Activated gamma-delta T cell treated with Interleukin-2 at 50 U/mL for 16 hours (primary cell): ENCODE results near the gene ANKZF1.
"Not testable (repeated sequence)": the region's sequence is repeated elsewhere in the genome, so short reads cannot be mapped to it uniquely, and the experiment has no call there.

Experiments used
- DNase-seq: peaks from one replicate; pipeline ENCODE4 v3.0.0-alpha.2; 2020

ANKZF1 gene, protein sequence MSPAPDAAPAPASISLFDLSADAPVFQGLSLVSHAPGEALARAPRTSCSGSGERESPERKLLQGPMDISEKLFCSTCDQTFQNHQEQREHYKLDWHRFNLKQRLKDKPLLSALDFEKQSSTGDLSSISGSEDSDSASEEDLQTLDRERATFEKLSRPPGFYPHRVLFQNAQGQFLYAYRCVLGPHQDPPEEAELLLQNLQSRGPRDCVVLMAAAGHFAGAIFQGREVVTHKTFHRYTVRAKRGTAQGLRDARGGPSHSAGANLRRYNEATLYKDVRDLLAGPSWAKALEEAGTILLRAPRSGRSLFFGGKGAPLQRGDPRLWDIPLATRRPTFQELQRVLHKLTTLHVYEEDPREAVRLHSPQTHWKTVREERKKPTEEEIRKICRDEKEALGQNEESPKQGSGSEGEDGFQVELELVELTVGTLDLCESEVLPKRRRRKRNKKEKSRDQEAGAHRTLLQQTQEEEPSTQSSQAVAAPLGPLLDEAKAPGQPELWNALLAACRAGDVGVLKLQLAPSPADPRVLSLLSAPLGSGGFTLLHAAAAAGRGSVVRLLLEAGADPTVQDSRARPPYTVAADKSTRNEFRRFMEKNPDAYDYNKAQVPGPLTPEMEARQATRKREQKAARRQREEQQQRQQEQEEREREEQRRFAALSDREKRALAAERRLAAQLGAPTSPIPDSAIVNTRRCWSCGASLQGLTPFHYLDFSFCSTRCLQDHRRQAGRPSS

GRCh38 chr2:219229305-219230058 is at the start of gene ANKZF1, which contains the start of gene ATG9A:
TSS of gene ANKZF1 (plus strand) at chr2:219229806. CDS start at chr2:219230258, 452 bp downstream.
TSS of gene ATG9A (minus strand) at chr2:219229636. CDS start at chr2:219228024, 1,612 bp downstream.
- peak; percentile 98 for DNase-seq

DNA sequence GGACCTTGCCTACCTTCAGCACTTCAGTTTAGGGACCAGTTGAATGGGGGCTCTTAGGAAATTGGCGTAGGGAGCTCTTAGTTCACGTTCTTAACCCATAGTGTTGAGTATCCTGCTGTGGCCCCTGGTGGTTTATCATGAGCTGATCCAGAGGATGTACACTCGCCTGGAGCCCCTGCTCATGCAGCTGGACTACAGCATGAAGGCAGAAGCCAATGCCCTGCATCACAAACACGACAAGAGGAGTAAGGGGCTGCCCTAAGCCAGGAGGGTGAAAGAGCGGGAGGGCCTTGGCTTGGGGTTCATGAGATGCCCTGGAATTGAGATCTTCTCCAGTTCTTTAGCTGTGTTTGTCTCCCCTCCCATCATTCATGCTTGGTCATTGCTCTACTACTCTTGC is 48.6 kb upstream of the ANKZF1 start:
- DNase-seq = no peak

DNA sequence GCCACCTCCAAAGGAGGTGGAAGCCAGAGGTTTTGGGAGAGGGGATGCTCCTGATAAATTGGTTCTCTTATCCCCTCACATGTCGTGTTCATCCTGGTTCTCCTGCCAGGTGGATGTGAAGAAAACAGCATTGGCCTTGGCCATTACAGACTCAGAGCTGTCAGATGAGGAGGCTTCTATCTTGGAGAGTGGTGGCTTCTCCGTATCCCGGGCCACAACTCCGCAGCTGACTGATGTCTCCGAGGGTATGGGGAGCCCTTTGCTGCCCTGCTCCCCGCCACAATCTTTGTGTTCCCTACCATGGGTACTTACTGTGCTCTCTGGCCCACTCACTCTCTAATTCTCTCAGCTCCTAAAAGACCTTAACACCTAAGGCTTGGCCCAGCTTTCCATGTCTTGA is 48.1 kb upstream of the ANKZF1 start:
- DNase-seq = no peak

DNA sequence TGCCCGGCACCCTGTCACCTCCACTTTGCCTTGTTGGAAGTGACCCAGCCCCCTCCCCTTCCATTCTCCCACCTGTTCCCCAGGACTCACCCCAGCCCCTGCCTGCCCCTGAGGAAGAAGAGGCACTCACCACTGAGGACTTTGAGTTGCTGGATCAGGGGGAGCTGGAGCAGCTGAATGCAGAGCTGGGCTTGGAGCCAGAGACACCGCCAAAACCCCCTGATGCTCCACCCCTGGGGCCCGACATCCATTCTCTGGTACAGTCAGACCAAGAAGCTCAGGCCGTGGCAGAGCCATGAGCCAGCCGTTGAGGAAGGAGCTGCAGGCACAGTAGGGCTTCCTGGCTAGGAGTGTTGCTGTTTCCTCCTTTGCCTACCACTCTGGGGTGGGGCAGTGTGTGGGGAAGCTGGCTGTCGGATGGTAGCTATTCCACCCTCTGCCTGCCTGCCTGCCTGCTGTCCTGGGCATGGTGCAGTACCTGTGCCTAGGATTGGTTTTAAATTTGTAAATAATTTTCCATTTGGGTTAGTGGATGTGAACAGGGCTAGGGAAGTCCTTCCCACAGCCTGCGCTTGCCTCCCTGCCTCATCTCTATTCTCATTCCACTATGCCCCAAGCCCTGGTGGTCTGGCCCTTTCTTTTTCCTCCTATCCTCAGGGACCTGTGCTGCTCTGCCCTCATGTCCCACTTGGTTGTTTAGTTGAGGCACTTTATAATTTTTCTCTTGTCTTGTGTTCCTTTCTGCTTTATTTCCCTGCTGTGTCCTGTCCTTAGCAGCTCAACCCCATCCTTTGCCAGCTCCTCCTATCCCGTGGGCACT is 47.1 kb upstream of the ANKZF1 start:
- DNase-seq = no peak

GRCh38 chr2:219183151-219183772 is 46.3 kb upstream of the ANKZF1 start:
- no peak for DNase-seq

DNA sequence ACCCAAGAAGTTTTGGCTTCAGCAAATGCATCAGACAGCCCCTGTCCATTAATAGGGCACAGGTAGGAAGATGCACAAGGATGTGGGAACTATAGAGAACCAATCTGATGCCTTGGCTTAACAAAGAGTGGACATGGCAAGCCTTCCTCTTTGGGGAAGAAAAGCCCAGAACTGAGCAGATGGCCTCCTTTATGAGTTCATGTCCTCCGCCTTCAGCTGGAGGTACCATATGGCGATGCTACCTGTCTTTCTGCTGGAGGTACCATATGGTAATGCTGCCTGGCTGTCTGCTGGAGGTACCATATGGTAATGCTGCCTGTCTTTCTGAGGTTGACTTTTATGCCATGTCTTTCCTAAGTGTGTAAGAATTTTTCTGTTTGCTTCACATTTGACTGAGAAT is 45.5 kb upstream of the ANKZF1 start:
- DNase-seq = no peak

DNA sequence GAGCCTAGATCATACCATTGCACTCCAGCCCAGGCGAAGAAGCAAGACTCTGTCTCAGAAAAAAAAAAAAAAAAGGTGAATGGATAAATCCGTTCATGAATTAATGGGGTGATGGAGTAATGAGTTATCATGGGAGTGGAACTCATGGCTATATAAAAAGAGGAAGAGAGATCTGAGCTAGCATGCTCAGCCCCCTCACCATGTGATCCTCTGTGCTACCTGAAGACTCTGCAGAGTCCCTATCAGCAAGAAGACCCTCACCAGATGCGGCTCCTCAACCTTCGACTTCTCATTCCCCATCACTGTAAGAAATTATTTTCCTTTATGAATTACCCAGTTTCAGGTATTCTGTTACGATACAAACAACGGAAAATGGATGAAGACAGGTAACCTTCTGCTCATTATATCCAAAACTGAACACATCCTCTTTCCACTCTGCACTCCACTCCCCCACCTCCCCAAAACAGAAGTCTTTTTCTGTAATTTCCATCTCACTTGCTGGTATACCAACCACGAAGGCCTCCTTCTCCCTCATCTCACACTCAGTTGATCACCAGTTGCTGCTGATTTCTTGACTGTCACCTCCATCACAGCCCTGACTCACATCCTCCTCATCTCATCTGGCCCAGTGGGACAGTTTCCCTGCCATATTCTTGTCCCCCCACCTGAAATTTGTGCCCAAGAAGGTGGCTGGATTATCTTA is 42.7 kb upstream of the ANKZF1 start:
- DNase-seq = no peak

DNA sequence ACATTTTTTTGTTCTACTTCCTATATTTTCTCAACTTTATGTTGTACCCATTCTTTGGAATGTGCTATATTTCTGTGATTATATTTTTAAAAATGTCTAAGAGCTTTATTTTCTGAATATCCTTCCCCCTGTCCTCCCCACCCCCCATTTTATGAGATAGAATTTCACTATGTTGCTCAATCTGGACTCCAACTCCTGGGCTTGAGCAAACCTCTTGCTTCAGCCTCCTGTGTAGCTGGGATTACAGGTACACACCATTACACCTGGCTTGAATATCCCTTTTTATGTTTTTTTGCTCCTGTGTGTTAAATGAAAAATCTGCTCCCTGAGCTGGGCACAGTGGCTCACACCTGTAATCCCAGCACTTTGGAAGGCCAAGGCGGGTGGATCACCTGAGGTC is 32.2 kb upstream of the ANKZF1 start:
- no peak for DNase-seq

GRCh38 chr2:219198974-219199373 is 30.6 kb upstream of the ANKZF1 start:
- DNase-seq = no peak

DNA sequence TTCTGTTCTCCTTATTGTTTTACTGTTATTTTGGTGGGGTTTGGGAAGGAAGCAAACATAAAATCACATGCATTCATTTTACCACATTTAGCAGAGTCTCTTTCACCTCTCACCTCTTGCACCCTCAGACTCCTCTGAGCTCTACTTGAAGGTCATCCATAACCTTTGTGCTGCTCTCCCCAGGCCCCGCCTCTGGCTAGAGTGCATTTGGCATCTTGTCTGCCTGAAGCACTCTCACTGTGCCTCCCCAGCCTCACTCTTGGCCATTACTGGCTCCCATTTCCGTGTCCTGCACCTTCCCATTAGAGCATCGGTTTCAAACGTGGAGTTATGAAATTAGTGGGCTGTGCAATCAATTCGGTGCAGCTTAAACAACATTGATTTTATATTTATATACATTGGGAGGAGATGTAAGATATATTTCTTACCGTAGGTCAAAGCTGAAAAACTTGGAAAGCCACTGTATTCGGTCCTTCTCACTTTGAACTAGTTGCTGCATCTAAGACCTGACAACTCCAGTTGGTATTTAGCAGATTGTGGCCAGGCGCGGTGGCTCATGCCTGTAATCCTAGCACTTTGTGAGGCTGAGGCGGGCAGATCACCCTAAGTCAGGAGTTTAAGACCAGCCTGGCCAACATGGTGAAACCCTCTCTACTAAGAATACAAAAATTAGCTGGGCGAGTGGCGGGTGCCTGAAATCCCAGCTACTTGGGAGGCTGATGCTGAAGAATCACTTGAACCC is 30.0 kb upstream of the ANKZF1 start:
- DNase-seq = no peak

DNA sequence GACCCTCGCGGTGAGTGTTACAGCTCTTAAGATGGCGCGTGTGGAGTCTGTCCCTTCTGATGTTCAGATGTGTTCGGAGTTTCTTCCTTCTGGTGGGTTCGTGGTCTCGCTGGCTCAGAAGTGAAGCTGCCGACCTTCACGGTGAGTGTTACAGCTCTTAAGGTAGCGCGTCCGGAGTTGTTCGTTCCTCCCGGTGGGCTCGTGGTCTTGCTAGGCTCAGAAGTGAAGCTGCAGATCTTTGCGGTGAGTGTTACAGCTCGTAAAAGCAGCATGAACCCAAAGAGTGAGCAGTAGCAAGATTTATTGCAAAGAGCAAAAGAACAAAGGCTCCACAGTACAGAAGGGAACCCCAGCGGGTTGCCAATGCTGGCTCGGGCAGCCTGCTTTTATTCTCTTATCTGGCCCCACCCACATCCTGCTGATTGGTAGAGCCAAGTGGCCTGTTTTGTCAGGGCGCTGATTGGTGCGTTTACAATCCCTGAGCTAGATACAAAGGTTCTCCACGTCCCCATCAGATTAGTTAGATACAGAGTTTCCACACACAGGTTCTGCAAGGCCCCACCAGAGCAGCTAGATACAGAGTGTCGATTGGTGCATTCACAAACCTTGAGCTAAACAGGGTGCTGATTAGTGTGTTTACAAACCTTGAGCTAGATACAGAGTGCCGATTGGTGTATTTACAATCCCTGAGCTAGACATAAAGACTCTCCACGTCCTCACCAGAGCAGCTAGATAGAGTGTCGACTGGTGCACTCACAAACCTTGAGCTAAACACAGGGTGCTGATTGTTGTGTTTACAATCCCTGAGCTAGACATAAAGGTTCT is 28.9 kb upstream of the ANKZF1 start:
- DNase-seq = peak; percentile 41

GRCh38 chr2:219201331-219201730 is 28.3 kb upstream of the ANKZF1 start:
- DNase-seq = not testable (repeated sequence)

DNA sequence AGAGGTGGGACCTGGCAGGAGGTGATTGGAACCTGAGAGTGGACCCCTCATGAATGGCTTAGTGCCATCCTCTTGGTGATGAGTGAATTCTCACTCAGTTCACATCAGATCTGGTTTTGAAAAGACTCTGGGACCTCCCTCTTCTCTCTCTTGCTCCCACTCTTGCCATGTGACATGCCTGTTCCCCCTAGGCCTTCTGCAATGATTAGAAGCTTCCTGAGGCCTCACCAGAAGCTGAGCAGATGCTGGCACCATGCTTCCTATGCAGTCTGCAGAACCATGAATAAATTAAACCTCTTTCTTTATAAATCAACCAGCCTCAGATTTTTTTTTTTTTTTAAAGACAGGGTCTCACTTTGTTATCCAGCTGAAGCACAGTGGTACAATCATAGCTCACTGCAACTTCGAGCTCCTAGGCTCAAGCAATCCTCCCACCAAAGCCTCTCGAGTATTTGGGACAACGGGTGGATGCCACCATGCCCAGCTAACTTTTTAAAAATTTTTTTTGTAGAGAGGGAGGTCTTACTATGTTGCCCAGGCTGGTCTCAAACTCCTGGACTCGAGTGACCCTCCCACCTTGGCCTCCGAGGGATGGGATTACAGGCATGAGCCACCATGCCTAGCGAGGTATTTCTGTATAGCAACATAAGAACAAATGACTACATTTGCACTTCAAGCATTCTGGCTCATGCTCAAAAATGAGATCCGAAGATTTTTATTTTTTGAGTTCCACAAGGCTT is 25.0 kb upstream of the ANKZF1 start:
- DNase-seq = no peak

DNA sequence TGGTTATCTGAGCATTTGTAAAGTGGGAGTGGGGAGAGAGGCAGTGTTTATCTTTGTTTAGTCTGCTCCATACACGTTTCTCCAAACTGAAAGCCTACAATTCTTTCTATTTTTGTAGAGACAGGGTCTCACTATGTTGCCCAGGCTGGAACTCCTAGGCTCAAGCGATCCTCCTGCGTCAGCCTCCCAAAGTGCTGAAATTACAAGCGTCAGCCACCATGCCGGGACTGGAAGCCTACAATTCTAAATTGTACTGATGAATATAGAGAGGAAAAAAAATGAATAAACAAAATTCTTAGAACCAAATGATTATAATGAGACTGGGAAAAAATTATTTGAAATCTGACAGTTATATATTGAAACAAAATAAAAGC is 24.5 kb upstream of the ANKZF1 start:
- DNase-seq = no peak

DNA sequence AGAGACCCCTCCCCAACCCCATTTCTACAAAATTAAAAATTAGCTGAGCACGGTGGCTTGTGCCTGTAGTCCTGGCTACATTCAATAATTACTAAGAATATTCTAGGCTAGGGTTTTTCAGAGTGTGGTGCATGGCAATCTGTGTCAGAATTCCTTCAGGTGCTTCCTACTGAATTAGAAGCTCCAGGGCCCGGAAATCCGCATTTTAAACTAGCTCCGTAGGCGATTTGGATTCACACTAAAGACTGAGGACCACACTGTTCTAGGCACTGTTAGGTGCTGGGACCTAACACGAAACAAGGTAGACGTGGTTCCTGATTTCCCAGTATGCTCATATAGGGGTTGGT is 23.7 kb upstream of the ANKZF1 start:
- no peak for DNase-seq

GRCh38 chr2:219206328-219207133 is 23.1 kb upstream of the ANKZF1 start, which contains the start of gene ZFAND2B:
TSS of gene ZFAND2B (plus strand) at chr2:219206782. CDS start at chr2:219206988, 206 bp downstream.
- peak; percentile 95 for DNase-seq

- DNase-seq = no peak
Observed at GRCh38 chr2:219207134-219207883, 22.3 kb upstream of the ANKZF1 start.
